ENCODE measurements around the gene NPIPA3. TPM values are rescaled to one million over a fixed set of nuclear protein-coding genes. Genes with fewer than 3 reads are reported as not detected.

Gene NPIPA3
- 3.8 TPM for total RNA-seq

DNA sequence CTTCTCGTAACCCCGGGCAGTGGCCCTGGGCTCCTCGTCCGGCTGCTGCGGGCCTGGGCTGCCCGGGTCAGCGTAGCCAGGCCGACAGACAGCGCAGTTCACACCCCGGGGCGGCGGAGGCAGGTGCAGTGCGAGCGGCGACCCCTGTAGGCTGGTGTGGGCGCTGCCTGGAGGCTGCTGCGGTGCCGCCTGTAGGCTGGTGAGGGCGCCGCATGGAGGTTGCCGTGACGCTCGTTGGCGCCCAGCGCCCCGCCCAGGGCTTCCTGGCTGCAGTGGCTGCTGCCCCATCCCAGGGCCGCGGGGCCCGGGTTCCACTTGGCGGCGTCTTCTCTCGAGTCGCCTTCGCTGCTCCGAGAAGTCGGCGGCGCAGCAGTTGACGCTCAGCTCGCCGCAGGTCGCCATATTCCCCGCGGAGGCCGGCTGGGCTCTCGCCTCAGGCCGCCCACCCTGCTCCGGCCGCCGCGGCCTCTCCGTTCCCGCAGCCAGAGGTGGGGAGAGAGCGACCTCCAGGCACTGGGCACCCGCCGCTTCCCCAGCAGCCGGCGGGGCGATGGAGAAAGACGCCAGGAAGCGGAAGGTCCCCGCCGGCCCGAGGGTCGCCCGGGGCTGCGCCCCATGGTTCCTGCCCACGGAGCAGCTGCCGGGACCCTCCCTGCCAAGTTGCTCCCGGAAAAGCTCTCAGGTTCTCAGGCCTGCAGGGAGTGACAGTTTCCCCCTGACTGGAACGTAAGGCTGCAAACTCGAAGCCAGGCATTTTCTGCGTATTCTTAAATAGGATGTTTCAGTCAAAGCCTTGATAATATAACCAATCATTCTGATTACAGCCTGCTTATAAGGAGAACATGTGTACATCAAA is at the start of gene NPIPA3:
Gene NPIPA3 (plus strand): TSS at position 256 of the 856 bp plus-strand sequence. CDS start 5,533 bp downstream, outside the sequence.

DNA sequence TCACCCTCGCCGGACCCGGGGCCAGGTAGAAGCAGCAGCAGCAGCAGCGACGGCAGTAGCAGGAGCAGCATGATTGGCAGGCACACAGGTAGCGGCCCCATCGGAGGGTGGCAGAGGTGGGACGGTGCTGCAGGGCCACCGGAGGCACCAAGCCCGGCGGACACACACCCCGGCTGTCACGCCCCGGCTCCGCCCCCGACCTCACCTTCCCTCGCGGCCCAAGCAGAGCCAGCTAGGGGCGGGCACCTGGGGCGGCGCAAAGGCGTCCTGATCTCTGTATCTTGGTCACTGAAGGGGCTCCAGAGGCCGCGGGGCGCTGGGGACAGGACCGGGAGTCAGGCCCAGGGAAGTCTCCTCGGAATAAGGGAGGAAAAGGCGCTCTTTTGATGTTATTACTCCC is 9.1 kb upstream of the NPIPA3 start, which contains the start of gene PLA2G10:
Gene PLA2G10 (minus strand): TSS at position 180 of the 400 bp plus-strand sequence. CDS start 79 bp downstream, at position 101.

DNA sequence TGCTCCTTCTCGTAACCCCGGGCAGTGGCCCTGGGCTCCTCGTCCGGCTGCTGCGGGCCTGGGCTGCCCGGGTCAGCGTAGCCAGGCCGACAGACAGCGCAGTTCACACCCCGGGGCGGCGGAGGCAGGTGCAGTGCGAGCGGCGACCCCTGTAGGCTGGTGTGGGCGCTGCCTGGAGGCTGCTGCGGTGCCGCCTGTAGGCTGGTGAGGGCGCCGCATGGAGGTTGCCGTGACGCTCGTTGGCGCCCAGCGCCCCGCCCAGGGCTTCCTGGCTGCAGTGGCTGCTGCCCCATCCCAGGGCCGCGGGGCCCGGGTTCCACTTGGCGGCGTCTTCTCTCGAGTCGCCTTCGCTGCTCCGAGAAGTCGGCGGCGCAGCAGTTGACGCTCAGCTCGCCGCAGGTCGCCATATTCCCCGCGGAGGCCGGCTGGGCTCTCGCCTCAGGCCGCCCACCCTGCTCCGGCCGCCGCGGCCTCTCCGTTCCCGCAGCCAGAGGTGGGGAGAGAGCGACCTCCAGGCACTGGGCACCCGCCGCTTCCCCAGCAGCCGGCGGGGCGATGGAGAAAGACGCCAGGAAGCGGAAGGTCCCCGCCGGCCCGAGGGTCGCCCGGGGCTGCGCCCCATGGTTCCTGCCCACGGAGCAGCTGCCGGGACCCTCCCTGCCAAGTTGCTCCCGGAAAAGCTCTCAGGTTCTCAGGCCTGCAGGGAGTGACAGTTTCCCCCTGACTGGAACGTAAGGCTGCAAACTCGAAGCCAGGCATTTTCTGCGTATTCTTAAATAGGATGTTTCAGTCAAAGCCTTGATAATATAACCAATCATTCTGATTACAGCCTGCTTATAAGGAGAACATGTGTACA is 39.3 kb downstream of the NPIPA3 start, which contains the start of gene NPIPA2:
Gene NPIPA2 (plus strand): TSS at position 261 of the 856 bp plus-strand sequence. CDS start 5,533 bp downstream, outside the sequence.

Other genes starting within 250 kb of the NPIPA3 start
- 28.5 TPM for gene PARN, start 73.2 kb upstream of the NPIPA3 start, total RNA-seq
- 63.5 TPM for gene BFAR, start 70.5 kb upstream of the NPIPA3 start, total RNA-seq
- not detected for gene PLA2G10, start 9.1 kb upstream of the NPIPA3 start, total RNA-seq
- 3.8 TPM for gene NPIPA2, start 39.1 kb downstream of the NPIPA3 start, total RNA-seq
- gene NOMO1, start 130.3 kb downstream of the NPIPA3 start, total RNA-seq = 94.8 TPM
- 211 TPM for gene NPIPA1, start 234.0 kb downstream of the NPIPA3 start, total RNA-seq

All from parietal lobe (tissue), 1 donor.